Measurements from ENCODE around the gene GCN1. TPM values are rescaled to one million over a fixed set of nuclear protein-coding genes. Genes with fewer than 3 reads are reported as not detected.

GCN1 gene
- polyA plus RNA-seq, 1 donor (not counting 4 experiments of a cell fraction or from before 2014, with no cell fraction given) = 34.1 TPM

- Histone ChIP-seq H3K9ac (ENCODE audit: control insufficient read depth, extremely low read depth, insufficient read depth, low read length) (peak overlapping the region; percentile 30), H3K9me3 (ENCODE audit: control insufficient read depth, low read depth, low read length) (no peaks in the 10 kb centered on the region), H2AFZ (ENCODE audit: control insufficient read depth, low read length) (no peak overlapping the region), H3K4me2 (ENCODE audit: control insufficient read depth, extremely low read depth, insufficient read depth, low read depth, low read length) (peak overlapping the region; percentile 9), H3K27ac (ENCODE audit: control insufficient read depth, insufficient read depth, low read length) (peak overlapping the region; percentile 28), H3K79me2 (ENCODE audit: control insufficient read depth, insufficient read depth, low read length) (peaks cover 76% of the 10 kb centered on the region), H3K4me3 (ENCODE audit: control insufficient read depth in 2 of 3, extremely low read depth in 1 of 3, insufficient read depth in 2 of 3, low read depth in 1 of 3, low read length in 3 of 3) (no peak overlapping the region), H4K20me1 (ENCODE audit: control insufficient read depth, extremely low read depth, insufficient read depth, low read length) (peaks cover 31% of the 10 kb centered on the region), H3K36me3 (ENCODE audit: control insufficient read depth in 2 of 2, extremely low read depth in 1 of 2, insufficient read depth in 2 of 2, low read length in 2 of 2) (peaks cover 26 to 47% of the 10 kb centered on the region in 2 experiments), H3K4me1 (ENCODE audit: control insufficient read depth, extremely low read depth, insufficient read depth, low read length) (peaks cover 26% of the 10 kb centered on the region), H3K9me1 (ENCODE audit: control insufficient read depth, extremely low read depth, insufficient read depth, low read length) (peaks cover 2% of the 10 kb centered on the region), H3K27me3 (ENCODE audit: control insufficient read depth, extremely low read depth, insufficient read depth, low read length) (no peaks in the 10 kb centered on the region)
- no peak for FAIRE-seq
- DNase-seq (ENCODE audit: low read depth, low spot score) = no peak
- dilution Hi-C loops (cut with MboI; ENCODE audit: extremely low pct_ligation_motif_present, low sequenced_read_pairs) = no loop called here
- TF ChIP-seq, protein P1, sequence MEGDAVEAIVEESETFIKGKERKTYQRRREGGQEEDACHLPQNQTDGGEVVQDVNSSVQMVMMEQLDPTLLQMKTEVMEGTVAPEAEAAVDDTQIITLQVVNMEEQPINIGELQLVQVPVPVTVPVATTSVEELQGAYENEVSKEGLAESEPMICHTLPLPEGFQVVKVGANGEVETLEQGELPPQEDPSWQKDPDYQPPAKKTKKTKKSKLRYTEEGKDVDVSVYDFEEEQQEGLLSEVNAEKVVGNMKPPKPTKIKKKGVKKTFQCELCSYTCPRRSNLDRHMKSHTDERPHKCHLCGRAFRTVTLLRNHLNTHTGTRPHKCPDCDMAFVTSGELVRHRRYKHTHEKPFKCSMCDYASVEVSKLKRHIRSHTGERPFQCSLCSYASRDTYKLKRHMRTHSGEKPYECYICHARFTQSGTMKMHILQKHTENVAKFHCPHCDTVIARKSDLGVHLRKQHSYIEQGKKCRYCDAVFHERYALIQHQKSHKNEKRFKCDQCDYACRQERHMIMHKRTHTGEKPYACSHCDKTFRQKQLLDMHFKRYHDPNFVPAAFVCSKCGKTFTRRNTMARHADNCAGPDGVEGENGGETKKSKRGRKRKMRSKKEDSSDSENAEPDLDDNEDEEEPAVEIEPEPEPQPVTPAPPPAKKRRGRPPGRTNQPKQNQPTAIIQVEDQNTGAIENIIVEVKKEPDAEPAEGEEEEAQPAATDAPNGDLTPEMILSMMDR (optimal IDR thresholded peaks at IDR 0.05 in 1 of 3, IDR thresholded peaks at IDR 0.05 in 1 of 3, conservative IDR thresholded peaks at IDR 0.05 in 1 of 3; ENCODE audit: extremely low read depth in 1 of 3, insufficient read depth in 2 of 3, low read length in 3 of 3) = peak in 1 of 3 experiments; percentile 41
- no peak for TF ChIP-seq EZH2 (IDR thresholded peaks at IDR 0.05; ENCODE audit: low read length)
These were observed 92.1 kb downstream of the GCN1 start for GRCh38 chr12:120102189-120103043.

GRCh38 chr12:120101617-120102016 lies 92.9 kb downstream of the GCN1 start:
- peak overlapping the region; percentile 28 for H3K27ac ChIP-seq (ENCODE audit: control insufficient read depth, insufficient read depth, low read length)
- DNase-seq (ENCODE audit: low read depth, low spot score) = no peak
- peaks cover 68% of the 10 kb centered on the region for H3K79me2 ChIP-seq (ENCODE audit: control insufficient read depth, insufficient read depth, low read length)

More at GRCh38 chr12:120101617-120102016, 92.9 kb downstream of the GCN1 start:
- Histone ChIP-seq H4K20me1 (ENCODE audit: control insufficient read depth, extremely low read depth, insufficient read depth, low read length) (peaks cover 31% of the 10 kb centered on the region), H3K36me3 (ENCODE audit: control insufficient read depth in 2 of 2, extremely low read depth in 1 of 2, insufficient read depth in 2 of 2, low read length in 2 of 2) (peaks cover 31 to 49% of the 10 kb centered on the region in 2 experiments), H3K9me1 (ENCODE audit: control insufficient read depth, extremely low read depth, insufficient read depth, low read length) (peaks cover 2% of the 10 kb centered on the region), H3K4me3 (ENCODE audit: control insufficient read depth in 2 of 3, extremely low read depth in 1 of 3, insufficient read depth in 2 of 3, low read depth in 1 of 3, low read length in 3 of 3) (no peak overlapping the region), H2AFZ (ENCODE audit: control insufficient read depth, low read length) (no peak overlapping the region), H3K27me3 (ENCODE audit: control insufficient read depth, extremely low read depth, insufficient read depth, low read length) (no peaks in the 10 kb centered on the region), H3K9me3 (ENCODE audit: control insufficient read depth, low read depth, low read length) (no peaks in the 10 kb centered on the region), H3K4me2 (ENCODE audit: control insufficient read depth, extremely low read depth, insufficient read depth, low read depth, low read length) (peak overlapping the region; percentile 9), H3K4me1 (ENCODE audit: control insufficient read depth, extremely low read depth, insufficient read depth, low read length) (peaks cover 26% of the 10 kb centered on the region), H3K9ac (ENCODE audit: control insufficient read depth, extremely low read depth, insufficient read depth, low read length) (peak overlapping the region; percentile 30)
- no peak for FAIRE-seq
- dilution Hi-C loops (cut with MboI; ENCODE audit: extremely low pct_ligation_motif_present, low sequenced_read_pairs) = no loop called here
- TF ChIP-seq, protein P1 (optimal IDR thresholded peaks at IDR 0.05 in 1 of 3, IDR thresholded peaks at IDR 0.05 in 1 of 3, conservative IDR thresholded peaks at IDR 0.05 in 1 of 3; ENCODE audit: extremely low read depth in 1 of 3, insufficient read depth in 2 of 3, low read length in 3 of 3) = no peak
- no peak for TF ChIP-seq EZH2 (IDR thresholded peaks at IDR 0.05; ENCODE audit: low read length)
